OCI-LY7 (cell line): ENCODE measurements around the gene STING1. TPM values are rescaled to one million over a fixed set of nuclear protein-coding genes. Genes with fewer than 3 reads are reported as not detected.

Source experiments
- BruUV-seq: library from RNA; stranded (reverse); fragments of 400-500 nt; replicated peaks from 2 replicates; lab custom pipeline; 2021; lab: Mats Ljungman, UMichigan
- CTCF ChIA-PET: fragments of 300-600 bp; sonication (Branson Sonifier 250); formaldehyde crosslinking; loops from one replicate; lab custom pipeline; 2022; ENCODE audit warnings: antibody characterized with exemption; ENCODE audit not compliant: unreplicated experiment; lab: Charles Lee
- POLR2A ChIA-PET: fragments of 300-600 bp; sonication (Branson Sonifier 250); formaldehyde crosslinking; loops from one replicate; lab custom pipeline; 2022; ENCODE audit warnings: antibody characterized with exemption; lab: Charles Lee
- DNase-seq: peaks from one replicate; pipeline ENCODE4 v3.0.0-alpha.2; 2015; ENCODE audit warnings: low spot score
- H2AFZ ChIP-seq: fragments of 200-600 bp; sonication (generic), shearing (Covaris generic); 2 replicates; pipeline ENCODE4 v1.6.1; 2014; ENCODE audit warnings: mild to moderate bottlenecking, antibody characterized with exemption, low read length, moderate library complexity
- H3K27ac ChIP-seq: fragments of 200-600 bp; sonication (generic); 2 replicates; pipeline ENCODE4 v1.5.1; 2014; ENCODE audit warnings: mixed run types, low read depth, mild to moderate bottlenecking, moderate library complexity, low read length, inconsistent platforms; ENCODE audit not compliant: poor library complexity, severe bottlenecking
- H3K36me3 ChIP-seq: fragments of 200-600 bp; sonication (generic); 2 replicates; pipeline ENCODE4 v1.6.1; 2014; ENCODE audit warnings: mild to moderate bottlenecking, antibody characterized with exemption, low read length, moderate library complexity, mixed read lengths; ENCODE audit not compliant: insufficient read depth
- H3K4me1 ChIP-seq: fragments of 200-600 bp; sonication (generic); 2 replicates; pipeline ENCODE4 v1.5.1; 2014; ENCODE audit warnings: mild to moderate bottlenecking, low read length; ENCODE audit not compliant: insufficient read depth, poor library complexity, severe bottlenecking
- H3K4me2 ChIP-seq: fragments of 200-600 bp; sonication (generic); 2 replicates; pipeline ENCODE4 v1.6.1; 2014; ENCODE audit warnings: mild to moderate bottlenecking, low read length
- H3K4me3 ChIP-seq: fragments of 200-600 bp; sonication (generic); 2 replicates; pipeline ENCODE4 v1.5.1; 2014; ENCODE audit warnings: mild to moderate bottlenecking, low read depth, low read length; ENCODE audit not compliant: poor library complexity, severe bottlenecking
- H3K79me2 ChIP-seq: fragments of 200-600 bp; sonication (generic); 2 replicates; pipeline ENCODE4 v1.6.1; 2016; ENCODE audit warnings: low read depth, mild to moderate bottlenecking, low read length, moderate library complexity, mixed read lengths; ENCODE audit not compliant: insufficient read depth
- H3K9me2 ChIP-seq: fragments of 200-600 bp; sonication (generic); 2 replicates; pipeline ENCODE4 v1.6.1; 2016; ENCODE audit warnings: mild to moderate bottlenecking, low read length, mixed read lengths; ENCODE audit not compliant: insufficient read depth
- H3K9me3 ChIP-seq: fragments of 200-600 bp; sonication (generic); 2 replicates; pipeline ENCODE4 v1.6.1; 2014; ENCODE audit warnings: mild to moderate bottlenecking, mixed run types, low read length, mixed read lengths
- H4K20me1 ChIP-seq: fragments of 200-600 bp; sonication (generic); 2 replicates; pipeline ENCODE4 v1.6.1; 2014; ENCODE audit warnings: mild to moderate bottlenecking, antibody characterized with exemption, low read length, moderate library complexity, mixed read lengths; ENCODE audit not compliant: insufficient read depth
- EZH2phosphoT487 ChIP-seq: fragments of 200-600 bp; sonication (generic); IDR thresholded peaks from 2 replicates; pipeline ENCODE4 v1.6.1; 2018; ENCODE audit warnings: low read depth, borderline replicate concordance, mild to moderate bottlenecking, mixed run types, antibody characterized with exemption, low read length, moderate library complexity, mixed read lengths
- intact Hi-C: fragments of 100-400 bp; cut with micrococcal nuclease; formaldehyde crosslinking; loops from one replicate; pipeline ENCODE4 v1.10.0; 2022; ENCODE audit not compliant: unreplicated experiment
- total RNA-seq, 2 experiments: library from RNA; depleted of rRNA in 1 of 2; stranded (reverse); fragments of >200 nt in 1 of 2; shearing (Covaris generic) in 1 of 2; gene quantifications; 2 replicates each; pipeline ENCODE4 v1.2.3, GENCODE V29; 2014 to 2022
- TF ChIP-seq, protein P1 (sequence below): fragments of 200-600 bp; sonication (generic); conservative IDR thresholded peaks from 2 replicates; pipeline ENCODE4 v1.5.1; 2014; ENCODE audit warnings: mild to moderate bottlenecking, antibody characterized with exemption, low read length, moderate library complexity, mixed read lengths

The STING1 gene
- total RNA-seq, 2 experiments from 2014 or later, result 0.44 TPM; not detected in 1

GRCh38 chr5:139501381-139501780 is 18.8 kb upstream of the STING1 start:
- intact Hi-C loops, result no loop called here
- no peaks in the 10 kb centered on the region for H3K36me3 ChIP-seq
- H3K4me2 ChIP-seq, result no peak overlapping the region
- no peaks in the 10 kb centered on the region for H3K4me1 ChIP-seq
- no peaks in the 10 kb centered on the region for H3K9me2 ChIP-seq
- TF ChIP-seq, protein P1, sequence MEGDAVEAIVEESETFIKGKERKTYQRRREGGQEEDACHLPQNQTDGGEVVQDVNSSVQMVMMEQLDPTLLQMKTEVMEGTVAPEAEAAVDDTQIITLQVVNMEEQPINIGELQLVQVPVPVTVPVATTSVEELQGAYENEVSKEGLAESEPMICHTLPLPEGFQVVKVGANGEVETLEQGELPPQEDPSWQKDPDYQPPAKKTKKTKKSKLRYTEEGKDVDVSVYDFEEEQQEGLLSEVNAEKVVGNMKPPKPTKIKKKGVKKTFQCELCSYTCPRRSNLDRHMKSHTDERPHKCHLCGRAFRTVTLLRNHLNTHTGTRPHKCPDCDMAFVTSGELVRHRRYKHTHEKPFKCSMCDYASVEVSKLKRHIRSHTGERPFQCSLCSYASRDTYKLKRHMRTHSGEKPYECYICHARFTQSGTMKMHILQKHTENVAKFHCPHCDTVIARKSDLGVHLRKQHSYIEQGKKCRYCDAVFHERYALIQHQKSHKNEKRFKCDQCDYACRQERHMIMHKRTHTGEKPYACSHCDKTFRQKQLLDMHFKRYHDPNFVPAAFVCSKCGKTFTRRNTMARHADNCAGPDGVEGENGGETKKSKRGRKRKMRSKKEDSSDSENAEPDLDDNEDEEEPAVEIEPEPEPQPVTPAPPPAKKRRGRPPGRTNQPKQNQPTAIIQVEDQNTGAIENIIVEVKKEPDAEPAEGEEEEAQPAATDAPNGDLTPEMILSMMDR, result no peak
- TF ChIP-seq EZH2phosphoT487, result no peak
- CTCF ChIA-PET, result no interaction called here
- no peak overlapping the region for H3K4me3 ChIP-seq
- no peaks in the 10 kb centered on the region for H3K9me3 ChIP-seq
- H2AFZ ChIP-seq, result no peak overlapping the region
- no peaks in the 10 kb centered on the region for H3K79me2 ChIP-seq
- DNase-seq, result no peak
- BruUV-seq, result no TSS peak
- H4K20me1 ChIP-seq, result no peaks in the 10 kb centered on the region
- POLR2A ChIA-PET, result no interaction called here
- no peak overlapping the region for H3K27ac ChIP-seq

- Histone ChIP-seq H3K9me3 (no peaks in the 10 kb centered on the region), H3K9me2 (no peaks in the 10 kb centered on the region), H3K4me1 (no peaks in the 10 kb centered on the region), H3K27ac (no peak overlapping the region), H2AFZ (no peak overlapping the region), H3K4me3 (no peak overlapping the region), H3K4me2 (no peak overlapping the region), H4K20me1 (no peaks in the 10 kb centered on the region), H3K36me3 (no peaks in the 10 kb centered on the region), H3K79me2 (no peaks in the 10 kb centered on the region)
- ChIA-PET POLR2A (interaction anchor here (0.6 kb wide), 2 partner anchors 25 to 71 kb away, joined by 4 to 5 read pairs; no protein-coding TSS in a partner anchor), CTCF (no interaction called here)
- TF ChIP-seq, protein P1, result no peak
- TF ChIP-seq EZH2phosphoT487, result no peak
- no TSS peak for BruUV-seq
- intact Hi-C loops, result no loop called here
- no peak for DNase-seq
These were observed 13.3 kb upstream of the STING1 start for GRCh38 chr5:139495638-139496435.

GRCh38 chr5:139494832-139495231 is 12.3 kb upstream of the STING1 start:
- Histone ChIP-seq H3K36me3 (no peaks in the 10 kb centered on the region), H3K27ac (no peak overlapping the region), H3K4me2 (no peak overlapping the region), H2AFZ (no peak overlapping the region), H3K9me3 (no peaks in the 10 kb centered on the region), H4K20me1 (no peaks in the 10 kb centered on the region), H3K79me2 (no peaks in the 10 kb centered on the region), H3K4me1 (no peaks in the 10 kb centered on the region), H3K9me2 (no peaks in the 10 kb centered on the region), H3K4me3 (no peak overlapping the region)
- DNase-seq, result no peak
- intact Hi-C loops, result no loop called here
- ChIA-PET POLR2A (interaction anchor here (0.7 to 1.0 kb wide), 2 partner anchors 13 to 1854 kb away, joined by 3 read pairs; no protein-coding TSS in a partner anchor), CTCF (no interaction called here)
- TF ChIP-seq, protein P1, result no peak
- no peak for TF ChIP-seq EZH2phosphoT487
- BruUV-seq, result no TSS peak
